AG10803 (cell line): ENCODE results near the gene MXI1.

Experiments used
- DNase-seq: peaks from one replicate; pipeline ENCODE4 v3.0.0; 2010; ENCODE audit warnings: low read depth
- H3K4me3 ChIP-seq: 2 replicates; pipeline ENCODE4 v1.5.1; 2011; ENCODE audit warnings: mild to moderate bottlenecking, low read length, control low read depth
- CTCF ChIP-seq: conservative IDR thresholded peaks from 2 replicates; pipeline ENCODE4 v1.5.1; 2011; ENCODE audit warnings: mild to moderate bottlenecking, low read length, control low read depth, inconsistent platforms

Gene MXI1

GRCh38 chr10:110222641-110223297 lies 15.4 kb downstream of the MXI1 start:
- TF ChIP-seq CTCF = no peak
- H3K4me3 ChIP-seq = no peak overlapping the region
- DNase-seq = no peak

DNA sequence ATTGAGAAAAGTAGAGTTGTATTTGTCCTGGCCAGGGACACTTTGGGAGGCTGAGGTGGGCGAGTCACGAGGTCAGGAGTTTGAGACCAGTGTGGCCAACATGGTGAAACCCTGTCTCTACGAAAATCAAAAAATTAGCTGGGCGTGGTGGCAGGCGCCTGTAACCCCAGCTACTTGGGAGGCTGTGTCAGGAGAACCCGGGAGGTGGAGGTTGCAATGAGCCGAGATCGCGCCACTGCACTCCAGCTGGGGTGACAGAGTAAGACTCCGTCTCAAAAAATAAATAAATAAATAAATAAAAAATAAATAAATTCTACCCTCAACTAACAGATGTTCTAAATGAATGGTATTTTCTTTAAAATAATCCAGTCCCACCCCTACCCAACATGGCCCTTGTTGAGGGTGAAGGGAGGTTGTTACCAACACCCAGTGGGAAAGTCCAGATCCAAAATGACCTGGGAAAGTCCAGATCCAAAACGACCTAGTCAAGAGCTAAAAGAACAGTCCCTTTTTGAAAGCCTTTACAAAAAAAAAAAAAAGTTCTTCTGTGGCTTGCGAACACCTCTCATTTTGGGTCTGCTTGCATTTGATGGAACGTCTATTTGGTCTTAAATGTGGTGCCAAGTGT lies 16.0 kb downstream of the MXI1 start:
- no peak overlapping the region for H3K4me3 ChIP-seq
- no peak for TF ChIP-seq CTCF
- no peak for DNase-seq

- DNase-seq = no peak
- peak overlapping the region; percentile 62 for H3K4me3 ChIP-seq
- no peak for TF ChIP-seq CTCF
Observed at GRCh38 chr10:110224992-110225391, 17.6 kb downstream of the MXI1 start.

DNA sequence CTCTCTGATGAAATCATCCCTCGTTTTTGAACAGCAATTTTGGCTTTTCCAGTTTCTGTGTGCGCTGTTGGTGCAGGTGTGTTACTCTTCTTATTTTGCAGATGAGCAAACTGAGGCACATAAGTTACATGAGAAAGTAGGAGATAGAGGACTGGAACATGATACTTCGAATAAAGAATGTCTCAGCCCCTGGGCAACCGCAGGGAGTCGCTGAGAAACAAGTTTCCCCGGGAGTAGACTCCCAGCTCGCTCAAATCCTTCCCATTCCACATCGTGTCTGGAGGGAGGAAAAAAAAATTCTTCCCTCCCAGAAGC lies 18.0 kb downstream of the MXI1 start:
- peak; percentile 23; the same call in 1 of the 2 replicates for TF ChIP-seq CTCF
- DNase-seq = no peak
- H3K4me3 ChIP-seq = peak overlapping the region; percentile 62

DNA sequence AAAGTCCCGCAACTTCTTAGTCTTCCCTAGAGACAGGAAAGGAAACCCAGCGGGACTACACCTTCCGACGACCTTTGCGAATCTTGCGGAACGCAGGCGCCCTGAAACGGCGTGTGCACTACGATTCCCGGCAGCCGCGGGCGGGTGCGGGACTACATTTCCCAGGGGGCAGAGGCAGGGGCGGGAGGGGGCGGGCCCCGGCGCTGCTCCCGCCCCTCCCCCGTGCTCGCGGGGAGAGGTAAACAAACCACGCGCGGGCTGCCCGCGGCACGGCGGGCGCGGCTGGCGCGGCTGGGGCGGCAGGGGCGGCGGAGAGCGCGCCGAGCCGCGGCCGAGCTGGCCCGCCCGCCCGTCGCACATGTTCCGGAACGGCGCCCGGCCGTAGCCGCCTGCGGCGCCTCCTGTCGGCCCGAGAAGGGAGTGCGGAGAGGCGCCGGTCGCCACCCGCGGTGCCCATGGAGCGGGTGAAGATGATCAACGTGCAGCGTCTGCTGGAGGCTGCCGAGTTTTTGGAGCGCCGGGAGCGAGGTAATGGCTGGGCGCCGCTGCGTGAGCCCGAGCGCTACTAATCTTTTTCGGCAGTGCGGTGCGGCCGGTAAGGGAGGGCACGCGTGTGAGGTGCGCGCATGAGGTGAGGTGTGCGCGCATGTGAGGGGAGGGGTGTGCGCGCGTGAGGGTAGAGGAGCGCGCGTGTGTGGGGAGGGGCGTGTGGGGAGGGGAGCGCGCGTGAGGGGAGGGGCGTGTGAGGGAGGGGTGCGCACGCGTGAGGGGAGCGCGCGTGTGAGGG lies 18.5 kb downstream of the MXI1 start:
- H3K4me3 ChIP-seq = peak overlapping the region; percentile 81
- DNase-seq = peak; percentile 92
- TF ChIP-seq CTCF = peak; percentile 45

DNA sequence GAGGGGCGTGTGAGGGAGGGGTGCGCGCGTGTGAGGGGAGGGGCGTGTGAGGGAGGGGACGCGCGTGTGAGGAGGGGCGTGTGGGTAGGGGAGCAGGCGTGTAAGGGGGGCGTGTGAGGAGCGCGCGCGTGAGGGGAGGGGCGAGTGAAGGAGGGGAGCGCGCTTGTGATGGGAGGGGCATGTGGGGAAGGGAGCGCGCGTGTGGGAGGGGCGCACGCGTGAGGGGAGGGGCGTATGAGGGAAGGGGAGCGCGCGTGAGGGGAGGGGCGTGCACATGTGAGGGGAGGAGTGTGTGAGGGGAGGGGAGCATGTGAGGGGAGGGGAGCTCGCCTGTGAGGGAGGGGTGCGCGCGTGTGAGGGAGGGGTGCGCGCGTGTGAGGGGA lies 19.1 kb downstream of the MXI1 start:
- peak overlapping the region; percentile 81 for H3K4me3 ChIP-seq
- no peak for TF ChIP-seq CTCF
- DNase-seq = peak; percentile 92
